Measurements from ENCODE around the gene PIK3R5. TPM values are rescaled to one million over a fixed set of nuclear protein-coding genes. Genes with fewer than 3 reads are reported as not detected.

PIK3R5 gene
- total and polyA plus RNA-seq, 2 donors (not counting 1 experiment from before 2014, with no cell fraction given): 0.15 TPM; not detected in 1

GRCh38 chr17:8832711-8833352 lies 132.7 kb downstream of the PIK3R5 start:
- DNase-seq (ENCODE audit: low read depth in 2 of 2): no peak
- no peaks in the 10 kb centered on the region for H4K20me1 ChIP-seq (ENCODE audit: control insufficient read depth, extremely low read depth, insufficient read depth, low read length)
- no peaks in the 10 kb centered on the region for H3K4me1 ChIP-seq (ENCODE audit: control insufficient read depth, extremely low read depth, insufficient read depth, low read length)
- H3K27me3 ChIP-seq (ENCODE audit: control insufficient read depth, insufficient read depth, low read length): no peaks in the 10 kb centered on the region
- no peak overlapping the region for H3K4me2 ChIP-seq (ENCODE audit: extremely low read depth, insufficient read depth, low read length)
- H2AFZ ChIP-seq (ENCODE audit: low read length): no peak overlapping the region
- H3K9ac ChIP-seq (ENCODE audit: insufficient read depth, low read length): no peak overlapping the region
- no peaks in the 10 kb centered on the region for H3K79me2 ChIP-seq (ENCODE audit: control insufficient read depth, insufficient read depth, low read length)
- TF ChIP-seq CTCF (conservative IDR thresholded peaks at IDR 0.05 in 1 of 2, IDR thresholded peaks at IDR 0.05 in 1 of 2; ENCODE audit: low read depth in 1 of 2, low read length in 2 of 2) (peak in 1 of 2 donors; percentile 10), EZH2 (IDR thresholded peaks at IDR 0.05; ENCODE audit: low read length, missing control alignments) (no peak)
- H3K36me3 ChIP-seq (ENCODE audit: control insufficient read depth, insufficient read depth, low read length): no peaks in the 10 kb centered on the region
- no peak overlapping the region for H3K4me3 ChIP-seq (replicated peaks in 1 of 4; ENCODE audit: control extremely low read depth in 1 of 4, insufficient read depth in 1 of 4, low read depth in 3 of 4, low read length in 4 of 4)
- H3K9me3 ChIP-seq (ENCODE audit: control insufficient read depth, insufficient read depth, low read depth, low read length): no peaks in the 10 kb centered on the region
- H3K27ac ChIP-seq (ENCODE audit: insufficient read depth, low read length): no peak overlapping the region

GRCh38 chr17:8831234-8831849 lies 134.2 kb downstream of the PIK3R5 start:
- Histone ChIP-seq H4K20me1 (ENCODE audit: control insufficient read depth, extremely low read depth, insufficient read depth, low read length) (no peaks in the 10 kb centered on the region), H3K4me2 (ENCODE audit: extremely low read depth, insufficient read depth, low read length) (no peak overlapping the region), H3K36me3 (ENCODE audit: control insufficient read depth, insufficient read depth, low read length) (no peaks in the 10 kb centered on the region), H3K27me3 (ENCODE audit: control insufficient read depth, insufficient read depth, low read length) (no peaks in the 10 kb centered on the region), H3K9ac (ENCODE audit: insufficient read depth, low read length) (no peak overlapping the region), H3K27ac (ENCODE audit: insufficient read depth, low read length) (no peak overlapping the region), H3K4me3 (replicated peaks in 1 of 4; ENCODE audit: control extremely low read depth in 1 of 4, insufficient read depth in 1 of 4, low read depth in 3 of 4, low read length in 4 of 4) (no peak overlapping the region), H2AFZ (ENCODE audit: low read length) (no peak overlapping the region), H3K9me3 (ENCODE audit: control insufficient read depth, insufficient read depth, low read depth, low read length) (no peaks in the 10 kb centered on the region), H3K4me1 (ENCODE audit: control insufficient read depth, extremely low read depth, insufficient read depth, low read length) (no peaks in the 10 kb centered on the region), H3K79me2 (ENCODE audit: control insufficient read depth, insufficient read depth, low read length) (no peaks in the 10 kb centered on the region)
- DNase-seq (ENCODE audit: low read depth in 2 of 2): no peak
- TF ChIP-seq CTCF (conservative IDR thresholded peaks at IDR 0.05 in 1 of 2, IDR thresholded peaks at IDR 0.05 in 1 of 2; ENCODE audit: low read depth in 1 of 2, low read length in 2 of 2) (no peak), EZH2 (IDR thresholded peaks at IDR 0.05; ENCODE audit: low read length, missing control alignments) (no peak)

GRCh38 chr17:8830141-8830540 lies 135.4 kb downstream of the PIK3R5 start:
- no peak overlapping the region for H3K4me2 ChIP-seq (ENCODE audit: extremely low read depth, insufficient read depth, low read length)
- no peak for DNase-seq (ENCODE audit: low read depth in 2 of 2)
- no peaks in the 10 kb centered on the region for H3K27me3 ChIP-seq (ENCODE audit: control insufficient read depth, insufficient read depth, low read length)
- no peaks in the 10 kb centered on the region for H3K4me1 ChIP-seq (ENCODE audit: control insufficient read depth, extremely low read depth, insufficient read depth, low read length)
- H3K4me3 ChIP-seq (replicated peaks in 1 of 4; ENCODE audit: control extremely low read depth in 1 of 4, insufficient read depth in 1 of 4, low read depth in 3 of 4, low read length in 4 of 4): no peak overlapping the region
- H2AFZ ChIP-seq (ENCODE audit: low read length): no peak overlapping the region
- no peaks in the 10 kb centered on the region for H3K9me3 ChIP-seq (ENCODE audit: control insufficient read depth, insufficient read depth, low read depth, low read length)
- no peak overlapping the region for H3K27ac ChIP-seq (ENCODE audit: insufficient read depth, low read length)
- H3K36me3 ChIP-seq (ENCODE audit: control insufficient read depth, insufficient read depth, low read length): no peaks in the 10 kb centered on the region
- no peak overlapping the region for H3K9ac ChIP-seq (ENCODE audit: insufficient read depth, low read length)
- no peaks in the 10 kb centered on the region for H4K20me1 ChIP-seq (ENCODE audit: control insufficient read depth, extremely low read depth, insufficient read depth, low read length)
- TF ChIP-seq EZH2 (IDR thresholded peaks at IDR 0.05; ENCODE audit: low read length, missing control alignments) (no peak), CTCF (conservative IDR thresholded peaks at IDR 0.05 in 1 of 2, IDR thresholded peaks at IDR 0.05 in 1 of 2; ENCODE audit: low read depth in 1 of 2, low read length in 2 of 2) (no peak)
- no peaks in the 10 kb centered on the region for H3K79me2 ChIP-seq (ENCODE audit: control insufficient read depth, insufficient read depth, low read length)

Measured in fibroblast of lung (primary cell).